HEK293 (cell line): ENCODE data around the gene ADAMTS10.
A peak's percentile ranks its signal among the peaks of the same experiment; 100 is the strongest.

ENCODE experiments used
- EGR2 ChIP-seq: fragments of 450-650 bp; formaldehyde crosslinking; IDR thresholded peaks from 2 replicates; pipeline ENCODE4 v1.5.1; 2016; ENCODE audit warnings: low read depth, missing biosample characterization, missing genetic modification characterization
- GLI4 ChIP-seq: fragments of 450-650 bp; formaldehyde crosslinking; IDR thresholded peaks from 2 replicates; pipeline ENCODE4 v1.5.1; 2016; ENCODE audit warnings: missing biosample characterization, missing genetic modification characterization
- INSM2 ChIP-seq: fragments of 450-650 bp; formaldehyde crosslinking; IDR thresholded peaks from 2 replicates; pipeline ENCODE4 v1.5.1; 2016; ENCODE audit warnings: missing biosample characterization, missing genetic modification characterization
- KLF8 ChIP-seq: fragments of 450-650 bp; formaldehyde crosslinking; IDR thresholded peaks from 2 replicates; pipeline ENCODE4 v1.5.1; 2016; ENCODE audit warnings: missing biosample characterization, missing genetic modification characterization
- KLF9 ChIP-seq: fragments of 450-650 bp; formaldehyde crosslinking; IDR thresholded peaks from 2 replicates; pipeline ENCODE4 v1.5.1; 2016; ENCODE audit warnings: missing biosample characterization, missing genetic modification characterization, low read depth
- OVOL3 ChIP-seq: fragments of 450-650 bp; formaldehyde crosslinking; IDR thresholded peaks from 2 replicates; pipeline ENCODE4 v1.5.1; 2016; ENCODE audit warnings: missing biosample characterization, missing genetic modification characterization
- REST ChIP-seq: fragments of 450-650 bp; formaldehyde crosslinking; IDR thresholded peaks from 2 replicates; pipeline ENCODE4 v1.5.1; 2016; ENCODE audit warnings: missing biosample characterization, missing genetic modification characterization
- SCRT2 ChIP-seq: fragments of 450-650 bp; formaldehyde crosslinking; IDR thresholded peaks from 2 replicates; pipeline ENCODE4 v1.5.1; 2016; ENCODE audit warnings: missing biosample characterization, missing genetic modification characterization
- TSHZ1 ChIP-seq: fragments of 450-650 bp; formaldehyde crosslinking; IDR thresholded peaks from 2 replicates; pipeline ENCODE4 v1.5.1; 2016; ENCODE audit warnings: missing biosample characterization, missing genetic modification characterization, borderline replicate concordance
- ZFP3 ChIP-seq: fragments of 450-650 bp; formaldehyde crosslinking; IDR thresholded peaks from 2 replicates; pipeline ENCODE4 v1.5.1; 2016; ENCODE audit warnings: low read depth, missing biosample characterization, missing genetic modification characterization
- ZNF140 ChIP-seq: fragments of 450-650 bp; formaldehyde crosslinking; IDR thresholded peaks from 2 replicates; pipeline ENCODE4 v1.5.1; 2016; ENCODE audit warnings: missing biosample characterization, missing genetic modification characterization
- ZNF146 ChIP-seq: fragments of 450-650 bp; formaldehyde crosslinking; IDR thresholded peaks from 2 replicates; pipeline ENCODE4 v1.5.1; 2016; ENCODE audit warnings: missing biosample characterization, missing genetic modification characterization
- ZNF155 ChIP-seq: fragments of 450-650 bp; formaldehyde crosslinking; IDR thresholded peaks from 2 replicates; pipeline ENCODE4 v1.5.1; 2016; ENCODE audit warnings: missing biosample characterization, missing genetic modification characterization
- ZNF184 ChIP-seq: fragments of 450-650 bp; IDR thresholded peaks from 2 replicates; pipeline ENCODE4 v1.5.1; 2018; ENCODE audit warnings: missing biosample characterization, mild to moderate bottlenecking, missing genetic modification characterization
- ZNF223 ChIP-seq: fragments of 450-650 bp; formaldehyde crosslinking; IDR thresholded peaks from 2 replicates; pipeline ENCODE4 v1.5.1; 2016; ENCODE audit warnings: missing biosample characterization, missing genetic modification characterization
- ZNF23 ChIP-seq: fragments of 450-650 bp; formaldehyde crosslinking; IDR thresholded peaks from 2 replicates; pipeline ENCODE4 v1.5.1; 2016; ENCODE audit warnings: missing biosample characterization, missing genetic modification characterization, borderline replicate concordance
- ZNF239 ChIP-seq: fragments of 450-650 bp; formaldehyde crosslinking; IDR thresholded peaks from 2 replicates; pipeline ENCODE4 v1.5.1; 2016; ENCODE audit warnings: missing biosample characterization, missing genetic modification characterization
- ZNF274 ChIP-seq, 2 experiments: fragments of 200-500 bp in 1 of 2; fragments of 450-650 bp in 1 of 2; sonication (Bioruptor generic) in 1 of 2; formaldehyde crosslinking in 1 of 2; IDR thresholded peaks; 2 replicates each; pipeline versions ENCODE4 v1.5.1 to v1.6.1; 2014 to 2016; ENCODE audit warnings: borderline replicate concordance in 1 of 2, inconsistent platforms in 1 of 2, low read length in 1 of 2, missing biosample characterization in 1 of 2, missing genetic modification characterization in 1 of 2
- ZNF324 ChIP-seq: fragments of 450-650 bp; formaldehyde crosslinking; IDR thresholded peaks from 2 replicates; pipeline ENCODE4 v1.5.1; 2016; ENCODE audit warnings: missing biosample characterization, missing genetic modification characterization
- ZNF335 ChIP-seq: fragments of 450-650 bp; formaldehyde crosslinking; conservative IDR thresholded peaks from 2 replicates; pipeline ENCODE4 v1.5.1; 2016; ENCODE audit warnings: missing biosample characterization, missing genetic modification characterization
- ZNF426 ChIP-seq: fragments of 450-650 bp; formaldehyde crosslinking; IDR thresholded peaks from 2 replicates; pipeline ENCODE4 v1.5.1; 2017; ENCODE audit warnings: missing biosample characterization, missing genetic modification characterization, mild to moderate bottlenecking, inconsistent platforms, moderate library complexity
- ZNF548 ChIP-seq: fragments of 450-650 bp; formaldehyde crosslinking; IDR thresholded peaks from 2 replicates; pipeline ENCODE4 v1.5.1; 2016; ENCODE audit warnings: missing biosample characterization, missing genetic modification characterization
- ZNF658 ChIP-seq: fragments of 450-650 bp; formaldehyde crosslinking; IDR thresholded peaks from 2 replicates; pipeline ENCODE4; 2016; ENCODE audit warnings: missing biosample characterization, missing genetic modification characterization
- ZNF707 ChIP-seq: fragments of 450-650 bp; formaldehyde crosslinking; IDR thresholded peaks from 2 replicates; pipeline ENCODE4 v1.5.1; 2016; ENCODE audit warnings: missing biosample characterization, missing genetic modification characterization
- ZNF76 ChIP-seq: fragments of 450-650 bp; formaldehyde crosslinking; IDR thresholded peaks from 2 replicates; pipeline ENCODE4; 2016; ENCODE audit warnings: low read depth, missing biosample characterization, missing genetic modification characterization, borderline replicate concordance
- ZNF777 ChIP-seq: fragments of 450-650 bp; formaldehyde crosslinking; IDR thresholded peaks from 2 replicates; pipeline ENCODE4 v1.5.1; 2017; ENCODE audit warnings: missing biosample characterization, missing genetic modification characterization, borderline replicate concordance
- ZNF785 ChIP-seq: fragments of 450-650 bp; formaldehyde crosslinking; IDR thresholded peaks from 2 replicates; pipeline ENCODE4 v1.5.1; 2016; ENCODE audit warnings: missing biosample characterization, missing genetic modification characterization
- TF ChIP-seq, protein P1 (sequence below): fragments of 450-650 bp; formaldehyde crosslinking; IDR thresholded peaks from 2 replicates; pipeline ENCODE4 v1.5.1; 2016; ENCODE audit warnings: missing biosample characterization, missing genetic modification characterization
- TF ChIP-seq, protein P2 (sequence below): fragments of 450-650 bp; formaldehyde crosslinking; IDR thresholded peaks from 2 replicates; pipeline ENCODE4 v1.5.1; 2016; ENCODE audit warnings: missing biosample characterization, missing genetic modification characterization

ADAMTS10 gene

GRCh38 chr19:8580710-8581281, 29.7 kb downstream of the ADAMTS10 start (continued):
- TF ChIP-seq, protein P1, sequence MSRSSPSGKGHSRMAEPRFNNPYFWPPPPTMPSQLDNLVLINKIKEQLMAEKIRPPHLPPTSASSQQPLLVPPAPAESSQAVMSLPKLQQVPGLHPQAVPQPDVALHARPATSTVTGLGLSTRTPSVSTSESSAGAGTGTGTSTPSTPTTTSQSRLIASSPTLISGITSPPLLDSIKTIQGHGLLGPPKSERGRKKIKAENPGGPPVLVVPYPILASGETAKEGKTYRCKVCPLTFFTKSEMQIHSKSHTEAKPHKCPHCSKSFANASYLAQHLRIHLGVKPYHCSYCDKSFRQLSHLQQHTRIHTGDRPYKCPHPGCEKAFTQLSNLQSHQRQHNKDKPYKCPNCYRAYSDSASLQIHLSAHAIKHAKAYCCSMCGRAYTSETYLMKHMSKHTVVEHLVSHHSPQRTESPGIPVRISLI (tag by site-specific recombination): peak; percentile 87
- TF ChIP-seq ZNF155 (no peak), SCRT2 (tag by site-specific recombination) (no peak), OVOL3 (no peak), ZNF184 (tag by site-specific recombination) (0 out of 2 replicates have a peak, but pooled peaks have one; percentile 17), TSHZ1 (tag by site-specific recombination) (no peak), KLF9 (tag by site-specific recombination) (no peak), ZNF274 (IDR thresholded peaks at IDR 0.05; ENCODE audit: low read length) (no peak), ZNF274 (tag by site-specific recombination; IDR thresholded peaks at IDR 0.05; ENCODE audit: borderline replicate concordance) (no peak), ZNF548 (tag by site-specific recombination) (no peak), EGR2 (tag by site-specific recombination) (no peak), KLF8 (tag by site-specific recombination) (peak; percentile 42; the same call in 1 of the 2 replicates), ZNF146 (tag by site-specific recombination) (no peak), GLI4 (tag by site-specific recombination) (no peak), ZFP3 (no peak), ZNF785 (tag by site-specific recombination) (no peak), ZNF335 (tag by site-specific recombination) (0 out of 2 replicates have a peak, but pooled peaks have one; percentile 19), ZNF223 (no peak), INSM2 (tag by site-specific recombination) (no peak), REST (tag by site-specific recombination) (no peak), ZNF707 (tag by site-specific recombination) (no peak), ZNF140 (no peak), ZNF324 (no peak), ZNF239 (no peak), ZNF76 (tag by site-specific recombination) (no peak; the same call in 1 of the 2 replicates), ZNF658 (tag by site-specific recombination) (no peak), ZNF777 (tag by site-specific recombination) (no peak), ZNF23 (no peak), ZNF426 (tag by site-specific recombination) (no peak)
- TF ChIP-seq, protein P2, sequence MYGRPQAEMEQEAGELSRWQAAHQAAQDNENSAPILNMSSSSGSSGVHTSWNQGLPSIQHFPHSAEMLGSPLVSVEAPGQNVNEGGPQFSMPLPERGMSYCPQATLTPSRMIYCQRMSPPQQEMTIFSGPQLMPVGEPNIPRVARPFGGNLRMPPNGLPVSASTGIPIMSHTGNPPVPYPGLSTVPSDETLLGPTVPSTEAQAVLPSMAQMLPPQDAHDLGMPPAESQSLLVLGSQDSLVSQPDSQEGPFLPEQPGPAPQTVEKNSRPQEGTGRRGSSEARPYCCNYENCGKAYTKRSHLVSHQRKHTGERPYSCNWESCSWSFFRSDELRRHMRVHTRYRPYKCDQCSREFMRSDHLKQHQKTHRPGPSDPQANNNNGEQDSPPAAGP (tag by site-specific recombination): peak; percentile 74; the same call in 1 of the 2 replicates
